ENCODE measurements around the gene EPHA3. TPM values are rescaled to one million over a fixed set of nuclear protein-coding genes. Genes with fewer than 3 reads are reported as not detected.

EPHA3 gene
- total and polyA plus RNA-seq, 2 experiments from 2014 or later, result 3.0 to 15.1 TPM

DNA sequence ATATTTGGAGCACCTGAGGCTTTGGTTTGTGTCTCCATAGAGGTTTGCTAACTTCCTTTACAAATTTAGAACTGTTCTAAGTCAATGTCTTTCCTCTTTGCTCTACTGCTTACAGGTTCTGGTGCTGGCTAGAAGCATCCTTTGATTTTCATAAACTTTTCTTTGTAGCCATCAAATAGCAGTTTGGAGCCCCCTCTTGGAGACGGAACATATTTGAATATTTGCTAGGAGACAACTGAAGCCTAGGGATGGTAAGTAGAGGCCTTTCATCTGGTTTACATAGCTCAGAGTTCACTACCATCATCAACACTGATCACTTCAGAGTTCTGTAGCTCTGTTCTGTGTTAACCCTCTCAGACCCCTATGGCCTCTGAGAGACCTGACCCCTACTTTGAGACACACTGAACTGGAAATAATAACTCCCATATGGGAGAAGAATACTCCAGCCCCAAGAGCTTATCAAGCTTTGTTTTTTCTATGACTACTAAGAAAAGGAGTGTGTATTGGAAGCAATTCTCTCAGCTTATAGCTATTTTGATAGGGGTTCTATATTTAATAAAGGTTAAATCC, 420.4 kb downstream of the EPHA3 start:
- no peaks in the 10 kb centered on the region for H3K9me2 ChIP-seq (replicated peaks; ENCODE audit: insufficient read depth)
- no peaks in the 10 kb centered on the region for H3K27me3 ChIP-seq
- H3K36me3 ChIP-seq (replicated peaks; ENCODE audit: insufficient read depth, low read depth), result no peaks in the 10 kb centered on the region
- no peak for DNase-seq (ENCODE audit: low spot score)
- no peak overlapping the region for H3K4me2 ChIP-seq
- H3K4me3 ChIP-seq, result no peak overlapping the region
- no peaks in the 10 kb centered on the region for H3K9me3 ChIP-seq (ENCODE audit: low read depth)
- no peaks in the 10 kb centered on the region for H3K4me1 ChIP-seq (ENCODE audit: insufficient read depth)
- 68% methylated on average over 1 of the region's 1 CpG for WGBS (ENCODE audit: low lambda C conversion rate, missing lambda C conversion rate)
- H3K27ac ChIP-seq, result no peak overlapping the region
- TF ChIP-seq EZH2phosphoT487 (IDR thresholded peaks at IDR 0.05; ENCODE audit: low read depth, severe bottlenecking, unreplicated experiment) (no peak), EZH2 (IDR thresholded peaks at IDR 0.05; ENCODE audit: borderline replicate concordance) (no peak)
- TF ChIP-seq, protein P1, sequence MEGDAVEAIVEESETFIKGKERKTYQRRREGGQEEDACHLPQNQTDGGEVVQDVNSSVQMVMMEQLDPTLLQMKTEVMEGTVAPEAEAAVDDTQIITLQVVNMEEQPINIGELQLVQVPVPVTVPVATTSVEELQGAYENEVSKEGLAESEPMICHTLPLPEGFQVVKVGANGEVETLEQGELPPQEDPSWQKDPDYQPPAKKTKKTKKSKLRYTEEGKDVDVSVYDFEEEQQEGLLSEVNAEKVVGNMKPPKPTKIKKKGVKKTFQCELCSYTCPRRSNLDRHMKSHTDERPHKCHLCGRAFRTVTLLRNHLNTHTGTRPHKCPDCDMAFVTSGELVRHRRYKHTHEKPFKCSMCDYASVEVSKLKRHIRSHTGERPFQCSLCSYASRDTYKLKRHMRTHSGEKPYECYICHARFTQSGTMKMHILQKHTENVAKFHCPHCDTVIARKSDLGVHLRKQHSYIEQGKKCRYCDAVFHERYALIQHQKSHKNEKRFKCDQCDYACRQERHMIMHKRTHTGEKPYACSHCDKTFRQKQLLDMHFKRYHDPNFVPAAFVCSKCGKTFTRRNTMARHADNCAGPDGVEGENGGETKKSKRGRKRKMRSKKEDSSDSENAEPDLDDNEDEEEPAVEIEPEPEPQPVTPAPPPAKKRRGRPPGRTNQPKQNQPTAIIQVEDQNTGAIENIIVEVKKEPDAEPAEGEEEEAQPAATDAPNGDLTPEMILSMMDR (IDR thresholded peaks at IDR 0.05; ENCODE audit: poor library complexity), result no peak
- H3K79me2 ChIP-seq, result no peaks in the 10 kb centered on the region
- no peak overlapping the region for H2AFZ ChIP-seq
- no peaks in the 10 kb centered on the region for H4K20me1 ChIP-seq (ENCODE audit: insufficient read depth, poor library complexity, severe bottlenecking)
